GM18870 (cell line): Measurements from ENCODE around the gene SAMD14.

Source experiments
- ATAC-seq: cut with Tn5 transposase; IDR thresholded peaks from one replicate; pipeline ENCODE4 v1.9.1; 2021; ENCODE audit warnings: moderate library complexity; ENCODE audit not compliant: unreplicated experiment

Gene SAMD14

GRCh38 chr17:50113624-50114320, 16.2 kb downstream of the SAMD14 start:
- ATAC-seq = no peak

- ATAC-seq = no peak
Measured at GRCh38 chr17:50112694-50113093, 17.3 kb downstream of the SAMD14 start.

DNA sequence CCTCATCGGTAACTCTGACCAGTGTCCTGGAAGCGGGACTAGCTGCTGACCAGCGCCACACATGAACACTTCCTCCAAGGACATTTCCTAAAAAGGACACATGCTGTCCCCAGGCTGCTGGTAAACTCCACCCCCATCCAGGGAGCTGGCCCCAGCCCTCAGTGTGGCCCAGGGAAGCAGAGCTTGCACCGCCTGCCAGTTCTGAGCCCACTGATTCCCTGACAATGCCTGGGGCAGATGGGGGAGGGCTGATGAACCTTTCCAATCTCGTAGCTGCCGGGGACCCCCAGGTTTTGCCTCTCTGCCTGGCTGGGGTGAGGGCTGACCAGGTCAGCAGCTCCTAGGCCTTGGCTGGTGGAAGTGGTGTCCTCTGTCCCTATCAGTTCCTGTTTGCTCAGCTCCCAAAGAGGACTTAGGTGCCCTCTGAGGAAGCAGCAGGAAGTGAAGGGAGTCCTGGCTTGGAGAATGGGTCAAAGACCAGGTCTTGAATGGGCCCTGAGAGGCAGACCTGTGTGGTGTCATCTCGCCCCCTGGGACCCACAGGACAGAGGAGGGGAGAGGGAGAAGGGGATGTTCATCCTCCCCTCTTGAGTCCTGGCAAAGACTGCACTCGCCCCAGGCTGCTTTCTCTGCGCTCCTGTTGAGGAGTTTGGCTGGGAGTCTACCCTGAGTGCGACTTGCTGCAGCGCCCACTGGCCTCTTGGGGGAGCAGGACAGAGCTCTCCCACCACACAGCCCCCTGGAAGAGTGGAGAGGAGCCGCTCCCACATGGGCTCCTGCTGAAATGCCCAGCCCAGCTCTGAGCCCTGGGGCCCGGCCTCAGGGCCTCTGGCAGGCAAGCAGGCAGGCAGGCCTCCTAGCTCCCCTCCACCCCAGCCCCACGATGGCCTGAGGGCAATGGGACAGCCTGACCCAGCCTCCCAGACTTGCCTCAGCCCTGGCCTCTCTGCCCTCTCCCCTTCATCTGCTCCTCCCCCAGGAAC, 18.0 kb downstream of the SAMD14 start:
- no peak for ATAC-seq

DNA sequence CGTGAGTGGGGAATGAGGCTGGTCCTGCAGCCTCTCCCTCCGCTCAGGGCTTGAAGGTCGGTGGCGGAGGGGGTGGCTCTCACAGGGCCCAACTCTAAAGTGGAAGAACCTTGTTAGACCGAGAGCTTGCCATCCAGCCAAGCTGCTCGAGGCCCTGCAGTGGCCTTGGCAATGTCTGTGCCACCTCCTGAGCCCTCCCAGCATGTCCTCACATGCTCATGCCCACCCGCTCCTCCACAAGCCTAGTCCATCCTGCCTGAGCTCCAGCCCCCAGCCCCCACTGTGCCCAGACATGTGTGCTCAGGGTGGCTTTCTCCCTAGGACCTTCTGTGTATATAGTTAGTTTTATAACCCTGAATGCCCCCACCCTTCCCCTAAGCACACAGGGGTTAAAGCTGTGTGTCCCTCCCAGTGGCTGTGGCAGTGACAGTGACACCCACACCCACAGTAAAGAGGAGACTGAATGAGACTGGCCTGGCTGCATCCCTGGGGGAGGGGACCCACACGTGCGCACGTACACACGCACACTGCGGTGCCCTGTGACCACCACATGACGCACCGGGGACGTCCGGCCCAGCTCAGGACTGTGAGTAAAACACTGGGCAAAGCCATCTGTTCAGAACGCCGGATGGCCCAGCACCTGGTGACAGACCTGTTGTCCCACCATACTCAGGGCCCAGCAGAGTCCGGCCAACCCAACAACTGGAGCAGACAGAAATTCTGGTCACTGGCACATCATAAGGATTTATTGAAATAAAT, 19.2 kb downstream of the SAMD14 start:
- ATAC-seq = no peak

GRCh38 chr17:50109785-50110184, 20.2 kb downstream of the SAMD14 start:
- ATAC-seq = no peak

GRCh38 chr17:50109207-50109606, 20.8 kb downstream of the SAMD14 start:
- no peak for ATAC-seq

DNA sequence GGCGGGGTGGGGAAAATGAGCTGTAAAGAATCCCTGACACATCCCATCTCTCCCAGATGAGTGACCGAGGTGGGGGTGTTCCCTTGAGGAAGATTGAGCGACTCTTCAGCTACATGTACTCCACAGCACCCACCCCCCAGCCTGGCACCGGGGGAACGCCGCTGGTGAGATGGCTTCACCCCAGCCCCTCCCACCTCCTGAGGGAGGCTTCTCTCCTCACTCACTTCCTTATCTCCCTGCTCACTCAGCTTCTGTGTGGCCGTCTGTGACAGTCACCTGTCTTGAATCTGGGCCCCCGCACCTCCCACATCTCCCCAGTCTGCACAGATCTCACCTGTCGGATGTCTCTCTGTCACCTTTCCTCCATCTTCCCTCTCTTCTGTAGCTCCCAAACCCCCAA, 21.4 kb downstream of the SAMD14 start:
- ATAC-seq = no peak

DNA sequence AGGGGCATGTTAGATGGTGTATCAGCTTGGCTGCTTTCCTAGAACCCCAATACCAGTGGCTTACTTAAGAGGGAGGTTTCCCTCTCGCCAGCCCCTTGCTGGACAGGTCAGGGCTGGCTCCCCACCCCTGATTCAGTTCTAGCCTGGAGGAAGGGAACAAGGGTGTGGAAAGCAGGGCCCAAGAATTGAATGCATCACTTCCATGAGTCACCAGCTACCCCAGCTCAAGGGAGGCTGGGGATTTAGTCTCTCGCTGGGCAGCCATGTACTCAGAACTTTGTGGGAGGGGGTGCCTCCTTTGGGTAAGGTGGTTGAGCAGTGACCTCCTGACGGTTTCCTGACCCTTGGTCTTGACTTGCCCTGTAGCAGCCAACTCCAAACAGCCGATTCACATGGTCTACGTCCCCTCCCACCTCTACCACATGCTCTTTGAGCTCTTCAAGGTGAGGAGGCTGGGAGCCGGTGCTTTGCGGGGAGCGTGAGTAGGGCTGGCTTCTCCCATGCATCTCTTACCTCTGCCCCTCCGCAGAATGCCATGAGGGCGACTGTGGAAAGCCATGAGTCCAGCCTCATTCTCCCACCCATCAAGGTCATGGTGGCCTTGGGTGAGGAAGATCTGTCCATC, 22.1 kb downstream of the SAMD14 start:
- ATAC-seq = no peak

- no peak for ATAC-seq
Measured at GRCh38 chr17:50106393-50107131, 23.4 kb downstream of the SAMD14 start.

DNA sequence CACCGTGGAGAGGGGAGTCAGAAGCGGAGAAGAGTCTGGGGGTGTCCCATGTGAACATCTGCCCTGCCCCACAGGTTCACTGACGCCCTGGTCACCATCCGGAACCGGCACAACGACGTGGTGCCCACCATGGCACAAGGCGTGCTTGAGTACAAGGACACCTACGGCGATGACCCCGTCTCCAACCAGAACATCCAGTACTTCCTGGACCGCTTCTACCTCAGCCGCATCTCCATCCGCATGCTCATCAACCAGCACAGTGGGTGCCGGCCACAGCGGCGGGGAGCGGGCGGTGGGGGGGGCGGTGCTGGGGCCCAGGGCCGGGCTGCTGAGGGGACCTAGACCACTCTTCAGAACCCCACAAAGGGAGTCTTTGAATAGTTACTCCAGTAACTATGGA, 24.1 kb downstream of the SAMD14 start:
- ATAC-seq = no peak

- ATAC-seq = no peak
Measured at GRCh38 chr17:50103941-50104340, 26.0 kb downstream of the SAMD14 start.

DNA sequence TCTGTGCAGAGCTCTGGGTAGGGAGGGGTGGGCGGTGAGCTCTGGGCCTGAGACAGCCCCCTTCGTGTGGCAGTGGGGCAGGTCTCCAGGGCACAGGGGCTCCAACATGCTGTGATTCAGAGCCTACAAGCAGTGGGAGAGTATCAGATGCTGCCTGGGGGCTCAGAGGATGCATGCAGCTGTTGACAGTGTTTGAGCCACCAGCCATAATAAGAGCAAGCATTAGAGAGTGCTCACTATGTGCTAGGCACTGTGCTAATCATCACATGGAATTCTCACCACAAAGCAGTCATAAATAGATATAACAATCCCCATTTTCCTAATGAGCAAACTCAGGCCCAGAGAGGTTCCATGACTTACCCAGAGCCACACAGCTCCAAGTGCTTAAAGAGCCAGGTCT, 26.7 kb downstream of the SAMD14 start:
- ATAC-seq = no peak

DNA sequence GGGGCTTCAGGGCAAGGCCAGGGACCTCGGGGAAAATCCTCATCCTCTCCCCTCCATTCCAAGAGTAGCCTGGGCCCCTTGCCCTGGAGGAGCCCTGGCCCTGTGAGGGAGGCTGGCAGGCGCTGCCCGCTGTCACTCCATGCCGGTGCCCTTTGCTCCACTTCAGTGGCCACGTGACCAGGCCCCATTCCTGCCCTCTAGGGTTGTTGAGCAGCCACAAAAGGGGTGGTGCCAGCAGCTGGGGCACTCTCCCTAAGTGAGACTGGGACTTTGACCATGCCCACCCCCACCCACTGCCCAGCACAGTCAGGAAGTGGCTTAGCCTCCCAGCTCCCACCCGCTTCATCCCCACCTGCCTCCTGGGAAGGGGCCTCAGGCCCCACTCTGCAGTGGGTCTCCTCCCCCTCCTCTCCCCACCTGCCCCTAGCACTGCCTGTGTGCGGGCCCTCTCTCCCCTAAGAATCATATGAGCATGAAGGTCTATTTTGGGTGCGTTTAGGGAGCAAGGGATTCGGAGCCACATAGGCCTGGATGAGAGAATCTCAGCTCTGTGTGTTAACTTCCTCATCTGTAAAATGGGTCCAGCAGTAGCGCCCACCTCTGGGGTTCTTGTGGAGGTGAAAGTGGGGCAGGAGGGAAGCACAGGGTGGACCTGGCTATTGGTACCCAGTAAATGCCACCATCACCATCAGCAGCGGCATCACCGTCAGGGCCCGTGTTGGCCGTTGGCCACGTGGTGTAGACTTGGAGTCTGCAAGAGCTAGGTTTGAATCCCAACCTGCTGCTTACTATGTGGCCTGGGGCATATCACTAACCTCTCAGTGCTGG, 27.6 kb downstream of the SAMD14 start:
- ATAC-seq = no peak

GRCh38 chr17:50101346-50102163, 28.4 kb downstream of the SAMD14 start:
- no peak for ATAC-seq

DNA sequence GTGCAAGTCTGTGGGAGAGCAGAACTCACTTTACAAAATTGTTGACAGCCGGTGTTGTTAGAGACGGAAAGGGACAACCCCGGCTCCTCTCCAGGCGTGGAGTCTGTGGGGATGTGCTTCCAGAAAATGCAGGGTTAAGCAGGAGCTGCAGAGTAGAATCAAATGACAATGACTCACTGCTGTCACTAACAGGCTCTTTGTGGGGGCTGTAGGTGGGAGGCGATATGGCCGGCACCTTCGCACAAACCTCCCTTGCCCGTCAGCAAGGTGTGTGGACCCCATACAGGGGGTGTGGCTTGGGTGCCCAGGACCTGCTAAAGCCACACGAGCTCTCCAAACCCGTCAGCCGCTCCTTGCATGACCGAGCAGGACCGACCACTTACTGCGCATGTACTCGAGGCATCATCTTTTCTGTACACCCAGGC, 29.0 kb downstream of the SAMD14 start:
- no peak for ATAC-seq

GRCh38 chr17:50100480-50100883, 29.5 kb downstream of the SAMD14 start:
- ATAC-seq = no peak

DNA sequence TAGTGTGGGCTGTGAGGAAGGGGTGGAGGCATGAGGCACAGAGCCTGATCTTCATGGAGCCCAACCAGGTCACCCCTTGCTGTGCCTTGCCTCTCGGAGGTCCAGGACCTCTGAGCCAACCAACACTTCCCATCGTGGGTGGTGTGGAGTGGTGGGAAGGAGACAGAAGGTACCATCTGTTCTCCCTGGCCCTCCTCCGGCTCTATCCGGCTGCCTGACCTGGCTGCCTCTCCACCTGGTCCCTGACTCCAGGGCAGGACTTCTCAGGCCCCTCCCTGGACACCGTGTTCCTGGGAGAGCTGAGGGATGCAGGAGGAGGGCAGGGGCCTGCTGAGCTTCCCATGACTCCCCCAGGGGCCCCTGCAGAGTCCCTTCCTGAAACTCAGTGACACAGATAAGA, 31.0 kb downstream of the SAMD14 start:
- no peak for ATAC-seq

- no peak for ATAC-seq
Measured at GRCh38 chr17:50098583-50098982, 31.4 kb downstream of the SAMD14 start.

- ATAC-seq = no peak
Measured at GRCh38 chr17:50097926-50098325, 32.0 kb downstream of the SAMD14 start.
